Activated T-helper 2 cell treated with anti-CD3 and anti-CD28 coated beads, Interferon-gamma antibody, Interleukin-2, Interleukin-4, amounts not matched to agents 10 μg/mL and 5 μg/mL and 100 μg/mL, durations not matched to agents 14 hours and 24 hours and 36 hours (primary cell): ENCODE results near the gene PMM1. TPM values are rescaled to one million over a fixed set of nuclear protein-coding genes. Genes with fewer than 3 reads are reported as not detected.
A peak's percentile ranks its signal among the peaks of the same experiment; 100 is the strongest.

Experiments used
- DNase-seq: peaks from one replicate; pipeline ENCODE4 v3.0.0; 2021; ENCODE audit warnings: low spot score
- H3K27ac Mint-ChIP-seq: one replicate; pipeline ENCODE4 v1.8.0; 2021; ENCODE audit warnings: mixed read lengths
- H3K27me3 Mint-ChIP-seq: one replicate; pipeline ENCODE4 v1.8.0; 2021; ENCODE audit warnings: low read depth, mixed read lengths
- H3K36me3 Mint-ChIP-seq: one replicate; pipeline ENCODE4 v1.8.0; 2021; ENCODE audit warnings: low read depth, mixed read lengths
- H3K4me1 Mint-ChIP-seq: one replicate; pipeline ENCODE4 v1.8.0; 2021; ENCODE audit warnings: low read depth, mixed read lengths
- H3K4me3 Mint-ChIP-seq: one replicate; pipeline ENCODE4 v1.8.0; 2021; ENCODE audit warnings: low read depth, mild to moderate bottlenecking, moderate library complexity, mixed read lengths
- H3K9me3 Mint-ChIP-seq: one replicate; pipeline ENCODE4 v1.8.0; 2021; ENCODE audit warnings: mixed read lengths
- intact Hi-C: fragments of 100-400 bp; cut with micrococcal nuclease; formaldehyde crosslinking; loops from one replicate; pipeline ENCODE4 v1.15.1; 2023
- total RNA-seq: library from RNA; stranded (reverse); gene quantifications from 2 replicates; pipeline ENCODE4 v1.2.3, GENCODE V29; 2022

Gene PMM1
- total RNA-seq, 1 donor from 2014 or later: 23.4 TPM

DNA sequence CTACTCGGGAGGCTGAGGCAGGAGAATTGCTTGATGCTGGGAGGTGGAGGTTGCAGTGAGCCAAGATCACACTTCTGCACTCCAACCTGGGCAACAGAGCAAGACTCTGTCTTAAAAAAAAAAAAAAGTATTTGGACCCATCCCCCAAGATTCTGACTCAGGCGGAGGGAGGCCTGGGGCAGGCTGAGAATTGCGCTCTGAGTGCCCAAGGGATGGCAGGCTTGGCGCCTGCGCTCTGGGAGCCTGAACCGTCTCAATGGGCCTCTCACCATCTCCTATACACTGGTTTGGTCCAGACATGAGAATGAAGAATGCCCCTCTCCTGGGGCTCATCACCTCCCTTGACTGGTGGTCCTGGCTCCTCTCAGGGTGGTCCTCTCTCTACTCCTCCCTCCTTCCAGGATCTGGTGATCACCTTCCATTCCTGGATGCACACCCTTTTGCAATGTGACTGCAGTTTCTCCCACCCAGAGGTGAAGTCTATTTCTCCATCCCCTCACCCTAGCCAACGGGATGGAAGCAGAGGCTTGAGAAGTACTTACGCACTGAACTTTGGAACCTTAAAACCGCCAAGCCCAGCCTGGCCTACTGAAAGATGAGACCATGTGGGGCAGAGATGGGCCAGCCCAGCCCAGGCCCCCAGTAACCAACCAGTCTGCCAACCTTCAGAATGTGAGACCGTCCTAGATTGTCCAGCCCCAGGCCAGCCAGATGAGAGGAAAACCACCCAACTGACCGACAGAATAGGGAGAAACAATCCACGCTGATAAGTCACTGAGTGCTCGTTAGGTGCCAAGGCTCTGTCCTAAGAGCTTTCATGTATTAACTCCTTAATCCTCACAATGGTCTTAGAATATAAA lies 50.3 kb downstream of the PMM1 start:
- H3K4me1 Mint-ChIP-seq: peaks cover 16% of the 10 kb centered on the region
- intact Hi-C loops: loop anchor here (5.0 kb wide), 1 partner anchor 63 kb away; no protein-coding TSS in a partner anchor
- H3K4me3 Mint-ChIP-seq: no peak overlapping the region
- no peaks in the 10 kb centered on the region for H3K27me3 Mint-ChIP-seq
- H3K27ac Mint-ChIP-seq: no peak overlapping the region
- DNase-seq: no peak
- H3K36me3 Mint-ChIP-seq: peaks cover 17% of the 10 kb centered on the region
- H3K9me3 Mint-ChIP-seq: no peaks in the 10 kb centered on the region

GRCh38 chr22:41538583-41538982 lies 51.1 kb downstream of the PMM1 start:
- intact Hi-C loops: no loop called here
- Mint-ChIP-seq H3K4me1 (peaks cover 16% of the 10 kb centered on the region), H3K27ac (no peak overlapping the region), H3K36me3 (peaks cover 17% of the 10 kb centered on the region), H3K27me3 (no peaks in the 10 kb centered on the region), H3K9me3 (no peaks in the 10 kb centered on the region), H3K4me3 (no peak overlapping the region)
- no peak for DNase-seq

GRCh38 chr22:41537203-41537602 lies 52.4 kb downstream of the PMM1 start:
- H3K36me3 Mint-ChIP-seq: peaks cover 25% of the 10 kb centered on the region
- H3K4me3 Mint-ChIP-seq: no peak overlapping the region
- H3K9me3 Mint-ChIP-seq: no peaks in the 10 kb centered on the region
- DNase-seq: no peak
- H3K27ac Mint-ChIP-seq: no peak overlapping the region
- no peaks in the 10 kb centered on the region for H3K27me3 Mint-ChIP-seq
- H3K4me1 Mint-ChIP-seq: peaks cover 7% of the 10 kb centered on the region
- intact Hi-C loops: no loop called here

DNA sequence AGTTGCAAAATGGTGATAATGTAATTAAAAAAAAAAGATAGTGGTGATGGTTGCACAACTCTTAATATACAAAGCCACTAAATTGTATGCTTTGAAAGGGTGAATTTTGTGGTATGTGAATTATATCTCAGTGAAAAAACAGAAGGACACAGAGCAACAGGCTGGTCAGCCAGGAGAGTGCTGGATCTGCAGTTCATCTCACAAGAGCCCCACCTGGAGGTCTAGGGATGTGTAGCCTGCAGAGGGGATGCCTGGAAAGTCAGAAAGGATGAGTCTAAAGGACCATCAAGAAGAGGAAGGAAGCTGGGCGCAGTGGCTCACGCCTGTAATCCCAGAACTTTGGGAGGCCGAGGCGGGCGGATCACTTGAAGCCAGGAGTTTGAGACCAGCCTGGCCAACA lies 54.4 kb downstream of the PMM1 start:
- Mint-ChIP-seq H3K9me3 (no peaks in the 10 kb centered on the region), H3K4me3 (no peak overlapping the region), H3K4me1 (no peaks in the 10 kb centered on the region), H3K27me3 (no peaks in the 10 kb centered on the region), H3K36me3 (peaks cover 30% of the 10 kb centered on the region), H3K27ac (no peak overlapping the region)
- intact Hi-C loops: no loop called here
- no peak for DNase-seq

DNA sequence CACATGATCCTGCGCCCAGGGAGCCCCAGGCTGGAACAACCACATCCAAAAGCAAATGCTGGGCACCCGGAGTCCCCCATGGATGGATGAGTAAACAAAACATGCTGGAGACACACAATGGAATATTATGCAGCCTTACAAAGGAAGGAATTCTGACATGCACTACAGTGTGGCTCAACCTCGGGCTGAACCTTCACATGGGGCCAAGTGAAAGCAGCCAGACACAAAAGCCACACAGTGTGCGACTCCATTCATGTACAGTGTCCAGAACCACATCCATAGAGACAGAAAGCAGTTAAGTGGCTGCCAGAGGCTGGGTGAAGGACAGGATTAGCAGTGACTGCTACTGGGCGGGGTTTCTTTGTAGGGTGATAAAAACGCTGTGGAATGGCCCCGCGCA lies 55.4 kb downstream of the PMM1 start:
- DNase-seq: no peak
- Mint-ChIP-seq H3K27me3 (no peaks in the 10 kb centered on the region), H3K4me1 (no peaks in the 10 kb centered on the region), H3K27ac (no peak overlapping the region), H3K4me3 (no peak overlapping the region), H3K9me3 (no peaks in the 10 kb centered on the region), H3K36me3 (peaks cover 30% of the 10 kb centered on the region)
- intact Hi-C loops: no loop called here

- intact Hi-C loops: no loop called here
- H3K9me3 Mint-ChIP-seq: no peaks in the 10 kb centered on the region
- DNase-seq: peak; percentile 62
- no peak overlapping the region for H3K27ac Mint-ChIP-seq
- no peak overlapping the region for H3K4me3 Mint-ChIP-seq
- H3K4me1 Mint-ChIP-seq: no peaks in the 10 kb centered on the region
- H3K36me3 Mint-ChIP-seq: peaks cover 40% of the 10 kb centered on the region
- H3K27me3 Mint-ChIP-seq: no peaks in the 10 kb centered on the region
Measured at GRCh38 chr22:41532908-41533825, 56.5 kb downstream of the PMM1 start.

- Mint-ChIP-seq H3K9me3 (no peaks in the 10 kb centered on the region), H3K36me3 (peaks cover 41% of the 10 kb centered on the region), H3K27ac (no peak overlapping the region), H3K4me3 (no peak overlapping the region), H3K4me1 (no peaks in the 10 kb centered on the region), H3K27me3 (no peaks in the 10 kb centered on the region)
- no peak for DNase-seq
- intact Hi-C loops: no loop called here
Measured at GRCh38 chr22:41531715-41532477, 57.7 kb downstream of the PMM1 start.

DNA sequence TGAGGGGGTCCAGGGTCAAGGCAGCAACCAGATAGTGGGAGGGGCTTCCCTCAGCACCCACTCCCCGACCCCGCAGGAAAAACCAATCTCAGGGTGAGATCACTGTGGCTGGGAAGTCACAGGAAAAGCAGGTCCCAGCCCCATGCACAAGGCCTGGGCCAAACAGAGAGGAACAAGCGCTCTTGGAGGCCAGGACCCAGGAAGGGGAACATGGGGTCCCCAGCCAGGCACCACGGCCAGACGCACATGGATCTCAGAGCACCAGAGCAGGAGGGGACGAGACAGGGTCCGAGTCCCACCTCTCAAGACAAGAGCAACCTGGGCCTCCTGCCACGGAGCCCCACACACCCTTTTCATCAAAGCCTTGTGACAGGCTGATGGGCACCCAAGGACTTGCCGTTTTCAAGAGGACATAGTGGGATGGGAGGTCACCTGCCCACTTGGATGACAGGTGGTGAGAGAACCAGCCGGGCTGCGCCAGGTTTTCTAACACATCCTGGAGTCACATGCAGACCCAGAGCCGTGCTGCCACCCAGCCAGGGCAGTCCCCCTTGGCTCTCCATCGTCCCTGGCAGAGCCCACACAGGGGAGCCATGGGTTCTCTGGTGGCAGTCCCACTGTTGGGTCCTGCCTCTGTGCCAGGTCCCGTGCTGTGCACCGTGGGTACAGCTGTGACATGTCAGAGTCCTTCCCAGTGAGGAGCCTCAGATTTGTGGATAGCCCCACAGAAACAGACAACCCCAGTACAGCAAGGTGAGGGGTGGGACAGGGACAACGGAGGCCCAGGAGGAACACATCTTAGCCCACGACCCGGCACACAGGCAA lies 58.5 kb downstream of the PMM1 start:
- intact Hi-C loops: no loop called here
- no peak overlapping the region for H3K27ac Mint-ChIP-seq
- no peak for DNase-seq
- no peaks in the 10 kb centered on the region for H3K27me3 Mint-ChIP-seq
- H3K9me3 Mint-ChIP-seq: no peaks in the 10 kb centered on the region
- H3K36me3 Mint-ChIP-seq: peaks cover 47% of the 10 kb centered on the region
- H3K4me3 Mint-ChIP-seq: no peak overlapping the region
- no peaks in the 10 kb centered on the region for H3K4me1 Mint-ChIP-seq

DNA sequence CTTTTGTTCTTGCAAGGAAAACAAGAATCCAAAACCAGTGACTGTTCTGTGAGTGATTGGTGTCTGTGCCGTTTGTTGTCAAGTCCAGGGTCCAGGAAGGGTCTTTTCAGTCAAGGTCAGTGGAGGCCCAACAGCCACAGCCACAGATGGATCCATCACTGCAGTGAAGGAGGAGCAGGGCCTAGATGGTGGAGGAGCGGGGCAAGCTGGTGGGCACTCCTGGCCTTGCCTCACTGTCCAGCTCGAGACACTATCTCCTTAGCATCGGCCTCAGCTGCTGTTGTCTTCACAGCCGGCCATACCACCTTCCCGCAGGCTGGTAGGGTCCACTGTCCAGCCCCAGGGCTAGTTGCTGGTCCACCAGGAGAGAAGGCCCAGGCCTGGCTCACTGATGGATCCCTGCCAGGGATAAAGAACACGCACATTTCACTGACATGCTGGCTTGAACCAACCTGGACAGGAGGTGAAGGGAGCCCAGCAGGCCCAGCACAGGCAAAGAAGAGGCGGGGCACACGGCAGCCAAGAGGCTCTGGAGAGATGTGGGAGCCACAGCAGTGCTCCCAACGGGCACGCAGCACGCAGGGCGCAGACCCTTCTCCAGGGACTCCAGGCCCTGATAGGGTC lies 60.6 kb downstream of the PMM1 start:
- DNase-seq: no peak
- no peaks in the 10 kb centered on the region for H3K27me3 Mint-ChIP-seq
- H3K4me1 Mint-ChIP-seq: peaks cover 3% of the 10 kb centered on the region
- H3K4me3 Mint-ChIP-seq: no peak overlapping the region
- intact Hi-C loops: no loop called here
- H3K9me3 Mint-ChIP-seq: no peaks in the 10 kb centered on the region
- H3K27ac Mint-ChIP-seq: no peak overlapping the region
- H3K36me3 Mint-ChIP-seq: peaks cover 60% of the 10 kb centered on the region

- Mint-ChIP-seq H3K4me1 (peaks cover 3% of the 10 kb centered on the region), H3K36me3 (peaks cover 59% of the 10 kb centered on the region), H3K27ac (no peak overlapping the region), H3K27me3 (no peaks in the 10 kb centered on the region), H3K4me3 (no peak overlapping the region), H3K9me3 (no peaks in the 10 kb centered on the region)
- intact Hi-C loops: no loop called here
- DNase-seq: no peak
Measured at GRCh38 chr22:41528132-41528766, 61.4 kb downstream of the PMM1 start.
